Cardiac muscle cell (in vitro differentiated cells and primary cell): Measurements from ENCODE around the gene IDS. TPM values are rescaled to one million over a fixed set of nuclear protein-coding genes. Genes with fewer than 3 reads are reported as not detected.

ENCODE experiments used
- DNase-seq, 2 donors: peaks; one replicate each; pipeline versions ENCODE4 v3.0.0 to v3.0.0-alpha.2; 2010 to 2017; ENCODE audit warnings: low read depth in 1 of 2, low spot score in 1 of 2
- H3K27ac ChIP-seq: fragments of 200-600 bp; sonication (generic); 2 replicates; pipeline ENCODE4 v1.5.1; 2016
- H3K27me3 ChIP-seq: fragments of 200-600 bp; sonication (generic); 2 replicates; pipeline ENCODE4 v1.6.0; 2016; ENCODE audit warnings: control low read depth
- H3K36me3 ChIP-seq: fragments of 200-600 bp; sonication (generic); 2 replicates; pipeline ENCODE4 v1.5.1; 2016; ENCODE audit warnings: control low read depth
- H3K4me1 ChIP-seq: fragments of 200-600 bp; sonication (generic); 2 replicates; pipeline ENCODE4 v1.8.1; 2017; ENCODE audit warnings: low read depth, mild to moderate bottlenecking, mixed run types
- H3K4me3 ChIP-seq: fragments of 200-600 bp; sonication (generic); 2 replicates; pipeline ENCODE4 v1.5.1; 2016; ENCODE audit warnings: mild to moderate bottlenecking
- H3K9me3 ChIP-seq: fragments of 200-600 bp; sonication (generic); 2 replicates; pipeline ENCODE4 v1.5.1; 2017; ENCODE audit warnings: low read depth, mild to moderate bottlenecking, control low read depth
- CTCF ChIP-seq: IDR thresholded peaks from 2 replicates; pipeline ENCODE4 v1.5.1; 2012; ENCODE audit warnings: low read depth, mild to moderate bottlenecking, low read length
- polyA plus RNA-seq: library from polyadenylated mRNA; unstranded; fragments of >200 nt; fragmentation: Nextera tagmentation; extraction: Ambion mirVana; gene quantifications from 2 replicates; pipeline ENCODE4 v1.2.1, GENCODE V29; 2016
- total RNA-seq: library from RNA; depleted of rRNA; stranded (reverse); fragments of >200 nt; gene quantifications from 2 replicates; pipeline ENCODE4 v1.2.3, GENCODE V29; 2016

Gene IDS
- total and polyA plus RNA-seq, 2 experiments from 2014 or later, result 27.8 to 38.6 TPM

GRCh38 chrX:149476513-149476912 is 28.6 kb downstream of the IDS start:
- no peaks in the 10 kb centered on the region for H3K4me1 ChIP-seq
- TF ChIP-seq CTCF, result no peak
- no peak overlapping the region for H3K4me3 ChIP-seq
- H3K27ac ChIP-seq, result no peak overlapping the region
- no peaks in the 10 kb centered on the region for H3K9me3 ChIP-seq
- H3K36me3 ChIP-seq, result no peaks in the 10 kb centered on the region
- H3K27me3 ChIP-seq, result peaks cover under 1% of the 10 kb centered on the region
- no peak for DNase-seq

DNA sequence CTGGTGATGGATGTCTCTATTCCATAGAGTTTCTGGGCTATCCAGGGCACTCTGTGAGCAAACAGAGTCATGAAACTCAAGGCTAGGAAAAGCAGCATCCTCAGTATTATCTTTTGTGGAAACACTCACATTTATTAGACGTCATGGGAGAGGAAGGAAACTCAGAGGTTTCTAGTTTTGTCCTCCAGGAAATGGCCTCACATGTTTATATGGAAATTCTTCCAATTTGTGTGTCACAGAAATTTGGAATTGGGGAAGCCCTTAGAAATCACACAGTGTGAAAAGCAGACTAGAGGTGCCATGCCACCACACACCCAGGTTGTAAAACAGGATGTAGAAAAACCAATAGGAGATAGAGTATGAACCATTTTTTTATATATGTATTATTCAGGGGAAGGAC is 31.1 kb downstream of the IDS start:
- no peak overlapping the region for H3K4me3 ChIP-seq
- DNase-seq, result no peak
- TF ChIP-seq CTCF, result no peak

DNA sequence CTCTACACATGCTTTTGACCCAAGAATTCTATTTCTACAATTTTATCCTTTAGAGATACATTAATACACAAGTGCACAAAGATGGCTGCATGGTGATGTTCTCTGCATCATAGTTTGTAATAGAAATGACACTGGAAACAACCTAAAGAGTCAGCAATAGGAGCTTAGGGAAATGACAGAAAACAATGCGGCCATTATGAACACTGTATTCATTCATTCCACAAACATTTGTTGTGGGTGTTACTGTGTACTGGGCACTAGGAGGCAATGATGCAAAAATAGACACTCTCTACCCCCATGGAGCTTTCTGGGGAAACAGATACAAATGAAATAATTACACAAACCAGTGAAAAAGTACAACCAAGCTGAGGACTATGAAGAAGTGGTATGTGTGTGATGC is 32.0 kb downstream of the IDS start:
- H3K27ac ChIP-seq, result no peak overlapping the region
- TF ChIP-seq CTCF, result no peak
- no peaks in the 10 kb centered on the region for H3K9me3 ChIP-seq
- no peak overlapping the region for H3K4me3 ChIP-seq
- peaks cover 6% of the 10 kb centered on the region for H3K27me3 ChIP-seq
- no peaks in the 10 kb centered on the region for H3K4me1 ChIP-seq
- no peaks in the 10 kb centered on the region for H3K36me3 ChIP-seq
- no peak for DNase-seq

More for the DNA sequence above, 31.1 kb downstream of the IDS start:
- no peaks in the 10 kb centered on the region for H3K9me3 ChIP-seq
- H3K4me1 ChIP-seq, result no peaks in the 10 kb centered on the region
- peaks cover 6% of the 10 kb centered on the region for H3K27me3 ChIP-seq
- H3K36me3 ChIP-seq, result no peaks in the 10 kb centered on the region
- no peak overlapping the region for H3K27ac ChIP-seq

- DNase-seq, result no peak
- Histone ChIP-seq H3K4me3 (no peak overlapping the region), H3K27me3 (peaks cover 6% of the 10 kb centered on the region), H3K36me3 (no peaks in the 10 kb centered on the region), H3K9me3 (no peaks in the 10 kb centered on the region), H3K27ac (no peak overlapping the region), H3K4me1 (no peaks in the 10 kb centered on the region)
- TF ChIP-seq CTCF, result no peak
Measured at GRCh38 chrX:149472625-149473024, 32.5 kb downstream of the IDS start.

GRCh38 chrX:149471397-149471796 is 33.7 kb downstream of the IDS start:
- Histone ChIP-seq H3K27me3 (peaks cover 6% of the 10 kb centered on the region), H3K27ac (no peak overlapping the region), H3K9me3 (no peaks in the 10 kb centered on the region), H3K4me3 (no peak overlapping the region), H3K4me1 (no peaks in the 10 kb centered on the region), H3K36me3 (no peaks in the 10 kb centered on the region)
- DNase-seq, result no peak
- TF ChIP-seq CTCF, result no peak

DNA sequence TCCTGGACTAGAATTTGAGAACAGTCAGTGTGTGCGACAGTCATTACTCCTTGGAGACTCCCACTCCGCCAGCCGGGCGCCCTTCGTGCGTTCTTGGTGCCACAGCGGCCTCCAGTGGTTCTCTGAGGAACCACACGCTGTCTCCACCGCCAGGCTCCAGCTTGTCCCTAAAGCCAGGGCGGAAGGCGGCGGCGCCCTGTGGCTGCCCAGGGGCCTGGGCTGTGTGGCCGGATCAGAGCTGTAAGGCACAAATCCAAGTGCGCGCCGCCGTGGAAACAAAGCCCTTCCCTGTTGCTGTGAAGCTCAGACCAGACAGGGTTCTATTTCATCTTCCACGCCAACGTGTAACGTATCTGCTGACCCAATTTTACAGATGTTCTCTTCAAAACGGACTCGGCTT is 34.2 kb downstream of the IDS start:
- Histone ChIP-seq H3K4me1 (no peaks in the 10 kb centered on the region), H3K4me3 (no peak overlapping the region), H3K36me3 (no peaks in the 10 kb centered on the region), H3K27ac (no peak overlapping the region), H3K27me3 (peaks cover 6% of the 10 kb centered on the region), H3K9me3 (no peaks in the 10 kb centered on the region)
- peak; percentile 72 for TF ChIP-seq CTCF
- peak; percentile 68 to 71 for DNase-seq
